PFSK-1 (cell line): ENCODE data around the gene GOLGA6B.

Experiments used
- TAF1 ChIP-seq: IDR thresholded peaks from 2 replicates; pipeline ENCODE4 v1.6.1; 2012; ENCODE audit warnings: low read length, control low read depth, borderline replicate concordance; ENCODE audit not compliant: insufficient read depth
- TF ChIP-seq, protein P1 (sequence below), 2 experiments: IDR thresholded peaks; 2 replicates each; pipeline versions ENCODE4 v1.6.1 to v1.8.0; 2011 to 2012; ENCODE audit warnings: low read depth in 2 of 2, low read length in 2 of 2, control low read depth in 1 of 2, inconsistent platforms in 1 of 2, mild to moderate bottlenecking in 1 of 2, moderate library complexity in 1 of 2; ENCODE audit not compliant: insufficient read depth in 1 of 2

DNA sequence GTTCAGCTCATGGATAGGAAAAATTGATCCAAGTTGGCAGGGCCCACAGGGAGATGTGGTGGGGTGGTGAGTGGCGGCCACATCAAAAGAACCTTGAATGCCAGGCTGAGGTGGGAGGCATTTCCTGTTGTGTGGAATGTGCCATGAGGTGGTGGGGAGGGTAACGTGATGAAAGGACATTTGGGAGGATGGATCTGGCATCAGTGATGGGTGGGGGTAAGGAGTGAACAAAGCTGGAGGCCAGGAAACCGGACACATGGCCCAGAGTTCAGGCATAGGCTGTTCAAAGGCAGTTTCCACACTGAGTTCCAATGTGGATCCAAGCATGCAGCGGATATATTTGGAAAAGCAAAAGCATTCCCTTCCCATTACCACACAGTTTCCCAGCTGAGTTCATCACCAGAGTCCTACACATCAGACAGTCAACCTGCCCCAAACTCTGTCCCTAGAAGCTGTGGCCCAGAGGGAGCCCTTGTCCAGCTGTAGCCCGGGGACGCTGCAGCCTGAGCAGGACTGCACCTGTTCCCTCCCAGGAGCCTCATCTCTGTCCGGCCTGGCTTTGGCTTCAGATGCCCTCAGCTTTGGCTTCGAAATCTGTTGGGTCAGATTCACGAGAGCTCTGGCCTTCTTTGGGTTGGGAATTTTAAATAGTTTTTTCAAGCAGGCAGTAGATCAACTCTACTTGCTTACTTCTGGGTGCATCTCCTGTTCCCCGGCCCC is 37.8 kb upstream of the GOLGA6B start:
- no peak for TF ChIP-seq TAF1
- TF ChIP-seq, protein P1, sequence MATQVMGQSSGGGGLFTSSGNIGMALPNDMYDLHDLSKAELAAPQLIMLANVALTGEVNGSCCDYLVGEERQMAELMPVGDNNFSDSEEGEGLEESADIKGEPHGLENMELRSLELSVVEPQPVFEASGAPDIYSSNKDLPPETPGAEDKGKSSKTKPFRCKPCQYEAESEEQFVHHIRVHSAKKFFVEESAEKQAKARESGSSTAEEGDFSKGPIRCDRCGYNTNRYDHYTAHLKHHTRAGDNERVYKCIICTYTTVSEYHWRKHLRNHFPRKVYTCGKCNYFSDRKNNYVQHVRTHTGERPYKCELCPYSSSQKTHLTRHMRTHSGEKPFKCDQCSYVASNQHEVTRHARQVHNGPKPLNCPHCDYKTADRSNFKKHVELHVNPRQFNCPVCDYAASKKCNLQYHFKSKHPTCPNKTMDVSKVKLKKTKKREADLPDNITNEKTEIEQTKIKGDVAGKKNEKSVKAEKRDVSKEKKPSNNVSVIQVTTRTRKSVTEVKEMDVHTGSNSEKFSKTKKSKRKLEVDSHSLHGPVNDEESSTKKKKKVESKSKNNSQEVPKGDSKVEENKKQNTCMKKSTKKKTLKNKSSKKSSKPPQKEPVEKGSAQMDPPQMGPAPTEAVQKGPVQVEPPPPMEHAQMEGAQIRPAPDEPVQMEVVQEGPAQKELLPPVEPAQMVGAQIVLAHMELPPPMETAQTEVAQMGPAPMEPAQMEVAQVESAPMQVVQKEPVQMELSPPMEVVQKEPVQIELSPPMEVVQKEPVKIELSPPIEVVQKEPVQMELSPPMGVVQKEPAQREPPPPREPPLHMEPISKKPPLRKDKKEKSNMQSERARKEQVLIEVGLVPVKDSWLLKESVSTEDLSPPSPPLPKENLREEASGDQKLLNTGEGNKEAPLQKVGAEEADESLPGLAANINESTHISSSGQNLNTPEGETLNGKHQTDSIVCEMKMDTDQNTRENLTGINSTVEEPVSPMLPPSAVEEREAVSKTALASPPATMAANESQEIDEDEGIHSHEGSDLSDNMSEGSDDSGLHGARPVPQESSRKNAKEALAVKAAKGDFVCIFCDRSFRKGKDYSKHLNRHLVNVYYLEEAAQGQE (IDR thresholded peaks at IDR 0.05; ENCODE audit: insufficient read depth in 1 of 2, low read depth in 2 of 2, low read length in 2 of 2), result no peak
